ENCODE results near the gene RRAD. TPM values are rescaled to one million over a fixed set of nuclear protein-coding genes. Genes with fewer than 3 reads are reported as not detected.
"Not testable (repeated sequence)": the region's sequence is repeated elsewhere in the genome, so short reads cannot be mapped to it uniquely, and the experiment has no call there.

The RRAD gene
- total and polyA plus RNA-seq, 5 experiments from 2014 or later, result 0.55 TPM; not detected in 4

- peaks cover 0 to 2% (median under 1%) of the 10 kb centered on the region in 4 donors for H3K4me1 Mint-ChIP-seq
- POLR2A ChIA-PET, result interaction anchor here (0.6 kb wide), 1 partner anchor 438 kb away, joined by 4 read pairs; no protein-coding TSS in a partner anchor
- H3K27ac Mint-ChIP-seq, result peak overlapping the region in 1 of 10 donors; percentile 68
Measured at GRCh38 chr16:66899945-66900710, 25.2 kb downstream of the RRAD start.

GRCh38 chr16:66899310-66899944 is 25.9 kb downstream of the RRAD start:
- H3K36me3 Mint-ChIP-seq, result no peaks in the 10 kb centered on the region
- DNase-seq (no peak), ATAC-seq (no peak)
- POLR2A ChIA-PET, result interaction anchor here (0.6 kb wide), 1 partner anchor 439 kb away, joined by 4 read pairs; no protein-coding TSS in a partner anchor
- no peak overlapping the region for H3K4me3 Mint-ChIP-seq
- H3K4me1 Mint-ChIP-seq, result peaks cover 0 to 3% (median 1%) of the 10 kb centered on the region in 4 donors
- H3K27ac Mint-ChIP-seq, result peak overlapping the region in 1 of 10 donors; percentile 68
- no peaks in the 10 kb centered on the region for H3K27me3 Mint-ChIP-seq
- no peaks in the 10 kb centered on the region for H3K9me3 Mint-ChIP-seq

More at GRCh38 chr16:66899945-66900710, 25.2 kb downstream of the RRAD start:
- ATAC-seq, result no peak
- Mint-ChIP-seq H3K4me3 (no peak overlapping the region), H3K9me3 (no peaks in the 10 kb centered on the region), H3K27me3 (no peaks in the 10 kb centered on the region), H3K36me3 (no peaks in the 10 kb centered on the region)
- no peak for DNase-seq

GRCh38 chr16:66898933-66899309 is 26.4 kb downstream of the RRAD start:
- Mint-ChIP-seq H3K4me1 (peaks cover 0 to 3% (median 1%) of the 10 kb centered on the region in 4 donors), H3K27ac (no peak overlapping the region), H3K9me3 (no peaks in the 10 kb centered on the region), H3K4me3 (no peak overlapping the region), H3K27me3 (no peaks in the 10 kb centered on the region), H3K36me3 (no peaks in the 10 kb centered on the region)
- POLR2A ChIA-PET, result no interaction called here
- no peak for DNase-seq
- ATAC-seq, result no peak

- no peaks in the 10 kb centered on the region for H3K36me3 Mint-ChIP-seq
- H3K4me3 Mint-ChIP-seq, result no peak overlapping the region
- H3K27ac Mint-ChIP-seq, result no peak overlapping the region
- H3K9me3 Mint-ChIP-seq, result no peaks in the 10 kb centered on the region
- ATAC-seq, result no peak
- DNase-seq, result no peak
- no peaks in the 10 kb centered on the region for H3K27me3 Mint-ChIP-seq
- peaks cover 0 to 4% (median 2%) of the 10 kb centered on the region in 4 donors for H3K4me1 Mint-ChIP-seq
- POLR2A ChIA-PET, result no interaction called here
Measured at GRCh38 chr16:66898207-66898606, 27.1 kb downstream of the RRAD start.

- H3K27me3 Mint-ChIP-seq, POLR2A ChIA-PET, H3K9me3 Mint-ChIP-seq, H3K4me1 Mint-ChIP-seq, ATAC-seq, H3K27ac Mint-ChIP-seq, H3K4me3 Mint-ChIP-seq, H3K36me3 Mint-ChIP-seq, DNase-seq: not testable (repeated sequence)
Measured at GRCh38 chr16:66896682-66897081, 28.7 kb downstream of the RRAD start.

- no peaks in the 10 kb centered on the region for H3K9me3 Mint-ChIP-seq
- POLR2A ChIA-PET, result no interaction called here
- H3K36me3 Mint-ChIP-seq, result no peaks in the 10 kb centered on the region
- no peak overlapping the region for H3K27ac Mint-ChIP-seq
- peaks cover 0 to 10% (median 5%) of the 10 kb centered on the region in 4 donors for H3K4me1 Mint-ChIP-seq
- ATAC-seq (no peak), DNase-seq (no peak)
- H3K27me3 Mint-ChIP-seq, result no peaks in the 10 kb centered on the region
- no peak overlapping the region for H3K4me3 Mint-ChIP-seq
Measured at GRCh38 chr16:66895999-66896398, 29.3 kb downstream of the RRAD start.

GRCh38 chr16:66895689-66895979 is 29.7 kb downstream of the RRAD start:
- H3K9me3 Mint-ChIP-seq, result no peaks in the 10 kb centered on the region
- H3K4me3 Mint-ChIP-seq, result no peak overlapping the region
- no peaks in the 10 kb centered on the region for H3K27me3 Mint-ChIP-seq
- H3K36me3 Mint-ChIP-seq, result no peaks in the 10 kb centered on the region
- peaks cover 0 to 10% (median 4%) of the 10 kb centered on the region in 4 donors for H3K4me1 Mint-ChIP-seq
- POLR2A ChIA-PET, result no interaction called here
- ATAC-seq, result no peak
- no peak for DNase-seq
- H3K27ac Mint-ChIP-seq, result no peak overlapping the region

GRCh38 chr16:66894948-66895688 is 30.2 kb downstream of the RRAD start:
- Mint-ChIP-seq H3K27ac (peak overlapping the region in 3 of 10 donors; percentile 20 to 76 (median 22)), H3K4me3 (no peak overlapping the region), H3K36me3 (no peaks in the 10 kb centered on the region), H3K9me3 (no peaks in the 10 kb centered on the region), H3K4me1 (peaks cover 0 to 10% (median 4%) of the 10 kb centered on the region in 4 donors), H3K27me3 (no peaks in the 10 kb centered on the region)
- DNase-seq (peak in 9 of 10 donors; percentile 24 to 69 (median 46)), ATAC-seq (peak; percentile 77 to 91)
- POLR2A ChIA-PET, result no interaction called here

- Mint-ChIP-seq H3K27ac (no peak overlapping the region), H3K4me3 (no peak overlapping the region), H3K4me1 (peaks cover 0 to 10% (median 4%) of the 10 kb centered on the region in 4 donors), H3K9me3 (no peaks in the 10 kb centered on the region), H3K36me3 (peaks cover 0 to 3% (median 0%) of the 10 kb centered on the region in 3 donors), H3K27me3 (no peaks in the 10 kb centered on the region)
- DNase-seq (no peak), ATAC-seq (no peak)
- POLR2A ChIA-PET, result no interaction called here
Measured at GRCh38 chr16:66894055-66894454, 31.3 kb downstream of the RRAD start.

GRCh38 chr16:66891797-66892196 is 33.5 kb downstream of the RRAD start:
- POLR2A ChIA-PET, result no interaction called here
- no peak overlapping the region for H3K27ac Mint-ChIP-seq

GRCh38 chr16:66891360-66891759 is 34.0 kb downstream of the RRAD start:
- Mint-ChIP-seq H3K36me3 (peaks cover 0 to 24% (median 2%) of the 10 kb centered on the region in 3 donors), H3K9me3 (no peaks in the 10 kb centered on the region), H3K4me1 (peaks cover 0 to 19% (median 5%) of the 10 kb centered on the region in 4 donors), H3K27ac (peak overlapping the region in 1 of 10 donors; percentile 57), H3K27me3 (no peaks in the 10 kb centered on the region), H3K4me3 (no peak overlapping the region)
- DNase-seq (peak in 1 of 10 donors; percentile 36), ATAC-seq (no peak)
- POLR2A ChIA-PET, result no interaction called here

More at GRCh38 chr16:66891797-66892196, 33.5 kb downstream of the RRAD start:
- peaks cover 0 to 15% (median 5%) of the 10 kb centered on the region in 4 donors for H3K4me1 Mint-ChIP-seq
- DNase-seq (no peak), ATAC-seq (no peak)
- H3K27me3 Mint-ChIP-seq, result no peaks in the 10 kb centered on the region
- H3K4me3 Mint-ChIP-seq, result no peak overlapping the region
- peaks cover 0 to 21% (median 2%) of the 10 kb centered on the region in 3 donors for H3K36me3 Mint-ChIP-seq
- no peaks in the 10 kb centered on the region for H3K9me3 Mint-ChIP-seq

GRCh38 chr16:66890799-66891198 is 34.5 kb downstream of the RRAD start:
- DNase-seq (peak in 1 of 10 donors; percentile 24), ATAC-seq (no peak)
- no peaks in the 10 kb centered on the region for H3K9me3 Mint-ChIP-seq
- H3K4me3 Mint-ChIP-seq, result no peak overlapping the region
- H3K36me3 Mint-ChIP-seq, result peaks cover 0 to 30% (median 2%) of the 10 kb centered on the region in 3 donors
- peaks cover 0 to 21% (median 5%) of the 10 kb centered on the region in 4 donors for H3K4me1 Mint-ChIP-seq
- H3K27ac Mint-ChIP-seq, result peak overlapping the region in 4 of 10 donors; percentile 5 to 57 (median 20)
- no peaks in the 10 kb centered on the region for H3K27me3 Mint-ChIP-seq
- POLR2A ChIA-PET, result no interaction called here

- H3K9me3 Mint-ChIP-seq, result no peaks in the 10 kb centered on the region
- no peak for ATAC-seq
- peaks cover 0 to 42% (median 2%) of the 10 kb centered on the region in 3 donors for H3K36me3 Mint-ChIP-seq
- H3K27me3 Mint-ChIP-seq, result no peaks in the 10 kb centered on the region
- POLR2A ChIA-PET, result interaction anchor here (0.5 to 1.4 kb wide), 2 partner anchors 9 to 328 kb away, joined by 3 to 5 read pairs; partner anchors contain the start of gene PDP2
- DNase-seq, result no peak
- peak overlapping the region in 2 of 10 donors; percentile 40 to 52 for H3K27ac Mint-ChIP-seq
- H3K4me1 Mint-ChIP-seq, result peaks cover 0 to 22% (median 10%) of the 10 kb centered on the region in 4 donors
- no peak overlapping the region for H3K4me3 Mint-ChIP-seq
Measured at GRCh38 chr16:66889622-66890021, 35.7 kb downstream of the RRAD start.

Measured in naive thymus-derived CD8-positive, alpha-beta T cell (primary cell).